OCI-LY7 (cell line): ENCODE results near the gene SETD4.

ENCODE experiments used
- CTCF ChIP-seq: fragments of 200-600 bp; sonication (generic); conservative IDR thresholded peaks from 2 replicates; pipeline ENCODE4 v1.5.1; 2014; ENCODE audit warnings: mild to moderate bottlenecking, antibody characterized with exemption, low read length, moderate library complexity, mixed read lengths
- EZH2phosphoT487 ChIP-seq: fragments of 200-600 bp; sonication (generic); IDR thresholded peaks from 2 replicates; pipeline ENCODE4 v1.6.1; 2018; ENCODE audit warnings: low read depth, borderline replicate concordance, mild to moderate bottlenecking, mixed run types, antibody characterized with exemption, low read length, moderate library complexity, mixed read lengths

GRCh38 chr21:36040389-36040788, 19.9 kb downstream of the SETD4 start:
- TF ChIP-seq CTCF (no peak), EZH2phosphoT487 (no peak)
